T-helper 2 cell treated with Interferon-gamma antibody and Interleukin-4, amounts not matched to agents 100 ng/mL and 5 ng/mL, for 36 hours (primary cell): ENCODE measurements around the gene PRKCQ. TPM values are rescaled to one million over a fixed set of nuclear protein-coding genes. Genes with fewer than 3 reads are reported as not detected.
"Not testable (repeated sequence)": the region's sequence is repeated elsewhere in the genome, so short reads cannot be mapped to it uniquely, and the experiment has no call there.

Source experiments
- intact Hi-C: fragments of 100-400 bp; cut with micrococcal nuclease; formaldehyde crosslinking; loops from one replicate; pipeline ENCODE4 v1.15.1; 2023
- total RNA-seq: library from RNA; stranded (reverse); gene quantifications from 2 replicates; pipeline ENCODE4 v1.2.3, GENCODE V29; 2022

PRKCQ gene
- total RNA-seq, 1 donor from 2014 or later, result 57.3 TPM

DNA sequence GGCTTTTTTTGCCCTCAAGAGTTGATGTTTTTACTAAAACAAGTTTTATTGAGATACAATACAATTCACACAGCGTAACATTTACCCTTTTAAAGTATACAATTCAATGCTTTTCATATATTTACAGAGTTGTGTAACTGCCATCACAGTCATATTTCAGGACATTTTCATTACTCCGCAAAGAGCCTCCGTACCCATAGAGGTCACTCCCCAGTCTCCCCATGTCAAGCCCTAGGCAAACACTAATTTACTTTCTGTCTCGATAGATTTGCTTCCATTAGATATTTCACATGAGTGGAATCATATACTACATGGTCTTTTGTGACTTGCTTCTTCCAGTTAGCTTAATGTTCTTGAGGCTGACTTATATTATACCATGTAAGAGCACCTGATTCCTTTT is 183.8 kb downstream of the PRKCQ start:
- intact Hi-C loops, result no loop called here

- intact Hi-C loops, result no loop called here
Measured at GRCh38 chr10:6395606-6396005, 184.5 kb downstream of the PRKCQ start.

DNA sequence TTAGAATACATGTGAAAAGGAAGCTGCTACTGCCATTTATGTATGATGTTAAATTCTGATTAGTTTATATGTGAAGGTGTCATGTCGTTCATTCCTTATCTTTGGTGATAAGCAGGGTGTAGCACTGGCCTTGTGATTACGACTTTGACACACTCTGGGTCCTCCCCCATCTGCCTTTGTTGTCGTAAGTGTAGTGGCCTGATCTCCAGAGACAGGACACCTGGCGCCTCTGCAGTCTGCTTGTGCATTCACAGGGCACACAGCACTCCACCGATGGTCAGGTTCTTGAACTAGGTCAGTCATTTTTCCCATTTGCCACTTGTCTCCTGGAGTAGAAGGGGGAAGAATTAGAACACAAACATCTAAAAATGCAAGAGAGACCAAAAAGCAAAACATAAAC is 186.0 kb downstream of the PRKCQ start:
- intact Hi-C loops, result no loop called here

- intact Hi-C loops, result no loop called here
Measured at GRCh38 chr10:6393168-6393567, 186.9 kb downstream of the PRKCQ start.

DNA sequence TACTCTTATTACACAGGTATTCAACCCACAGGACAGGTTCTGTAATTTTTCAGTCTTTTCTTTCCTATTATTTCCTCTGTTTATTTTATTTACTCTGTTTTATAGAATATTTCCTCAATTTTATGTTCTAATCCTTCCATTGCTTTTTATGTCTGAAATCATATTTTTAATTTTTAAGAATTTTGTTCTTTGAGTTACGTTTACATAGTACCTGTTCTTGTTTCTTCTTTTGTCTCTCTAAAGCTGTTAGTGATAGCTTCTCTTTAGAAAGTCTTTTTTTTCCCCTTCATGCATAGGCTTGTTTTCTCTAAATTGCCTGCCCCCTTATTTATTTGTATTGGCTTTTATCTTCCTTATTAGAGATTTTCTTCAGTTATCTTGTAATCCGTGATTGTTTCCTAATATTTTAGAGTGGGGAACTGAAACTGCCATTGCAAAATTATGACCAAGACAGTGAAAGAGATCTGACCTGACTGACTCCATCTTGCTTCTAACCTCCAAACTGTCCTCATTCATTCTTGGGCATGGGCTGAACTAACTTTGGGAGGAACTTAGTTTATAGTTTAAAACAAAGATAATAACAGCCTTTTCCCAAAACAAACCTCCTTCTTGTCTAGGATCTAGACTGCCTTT is 189.7 kb downstream of the PRKCQ start:
- intact Hi-C loops, result no loop called here

DNA sequence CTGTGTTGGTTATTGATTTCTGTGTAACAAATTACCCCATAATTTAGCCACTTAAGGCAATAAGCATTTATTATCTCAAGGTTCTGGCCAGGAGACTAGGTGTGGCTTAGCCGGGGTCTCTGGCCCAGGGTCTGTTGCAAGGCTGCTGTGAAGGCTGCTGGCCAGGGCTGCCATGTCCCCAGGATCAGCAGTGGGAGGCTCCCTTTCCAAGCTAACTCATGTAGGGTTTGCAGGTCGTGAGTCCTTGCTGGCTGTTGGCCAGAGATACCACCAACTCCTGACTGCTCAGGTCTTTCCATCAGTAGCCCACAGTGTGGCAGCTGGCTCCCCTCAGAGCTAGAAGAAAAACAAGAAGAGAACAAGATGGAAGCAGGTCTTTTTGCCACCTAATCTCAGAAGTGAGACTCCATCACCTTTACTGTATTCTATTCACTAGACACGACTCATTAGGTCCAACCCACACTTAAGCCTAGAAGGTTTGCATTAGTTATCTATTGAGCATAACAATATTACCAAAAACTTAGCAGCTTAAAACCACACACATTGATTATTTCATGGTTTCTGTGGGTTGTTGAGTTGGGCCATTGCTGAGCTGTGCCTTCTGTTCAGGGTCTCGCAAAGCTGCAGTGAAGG is 191.7 kb downstream of the PRKCQ start:
- intact Hi-C loops, result no loop called here

DNA sequence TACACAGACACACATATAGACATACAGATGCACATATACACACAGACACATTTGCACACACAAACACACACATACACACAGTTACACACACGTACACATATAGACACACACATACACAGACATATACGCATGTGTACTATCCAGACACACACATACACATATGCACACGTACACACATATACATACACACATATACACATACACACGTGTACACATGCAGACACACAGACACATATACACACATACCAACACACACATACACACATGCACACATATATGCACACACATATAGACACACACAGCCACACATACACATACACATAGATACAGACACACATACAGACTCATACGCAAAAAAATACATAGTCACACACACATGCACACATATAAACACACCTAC is 193.1 kb downstream of the PRKCQ start:
- intact Hi-C loops, result no loop called here

- intact Hi-C loops, result no loop called here
Measured at GRCh38 chr10:6386346-6386745, 193.7 kb downstream of the PRKCQ start.

- intact Hi-C loops, result no loop called here
Measured at GRCh38 chr10:6385665-6386064, 194.4 kb downstream of the PRKCQ start.

- intact Hi-C loops, result no loop called here
Measured at GRCh38 chr10:6384847-6385246, 195.2 kb downstream of the PRKCQ start.

DNA sequence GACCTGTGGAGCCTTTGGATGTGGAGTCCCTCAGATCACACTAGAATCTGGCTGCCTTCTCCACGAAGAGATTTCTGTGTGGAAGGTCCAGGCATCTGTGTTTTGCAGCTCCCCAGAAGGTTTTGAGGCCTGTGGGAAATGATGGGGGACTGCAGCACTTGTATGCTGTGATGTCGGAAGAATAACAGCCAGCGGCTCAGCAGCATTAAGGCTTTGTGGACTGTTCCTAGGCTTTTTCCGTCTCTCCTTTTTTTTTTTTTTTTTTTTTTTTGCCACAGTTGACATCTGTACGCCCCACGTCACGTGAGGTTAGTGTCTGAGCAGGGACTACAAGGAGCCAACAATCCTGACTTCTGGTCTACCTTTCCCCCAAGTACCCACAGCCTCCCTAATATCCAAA is 196.0 kb downstream of the PRKCQ start:
- intact Hi-C loops, result no loop called here

GRCh38 chr10:6383096-6383812 is 196.8 kb downstream of the PRKCQ start:
- intact Hi-C loops, result no loop called here

- intact Hi-C loops, result no loop called here
Measured at GRCh38 chr10:6382081-6382480, 198.0 kb downstream of the PRKCQ start.

GRCh38 chr10:6380478-6380877 is 199.6 kb downstream of the PRKCQ start:
- intact Hi-C loops, result not testable (repeated sequence)

DNA sequence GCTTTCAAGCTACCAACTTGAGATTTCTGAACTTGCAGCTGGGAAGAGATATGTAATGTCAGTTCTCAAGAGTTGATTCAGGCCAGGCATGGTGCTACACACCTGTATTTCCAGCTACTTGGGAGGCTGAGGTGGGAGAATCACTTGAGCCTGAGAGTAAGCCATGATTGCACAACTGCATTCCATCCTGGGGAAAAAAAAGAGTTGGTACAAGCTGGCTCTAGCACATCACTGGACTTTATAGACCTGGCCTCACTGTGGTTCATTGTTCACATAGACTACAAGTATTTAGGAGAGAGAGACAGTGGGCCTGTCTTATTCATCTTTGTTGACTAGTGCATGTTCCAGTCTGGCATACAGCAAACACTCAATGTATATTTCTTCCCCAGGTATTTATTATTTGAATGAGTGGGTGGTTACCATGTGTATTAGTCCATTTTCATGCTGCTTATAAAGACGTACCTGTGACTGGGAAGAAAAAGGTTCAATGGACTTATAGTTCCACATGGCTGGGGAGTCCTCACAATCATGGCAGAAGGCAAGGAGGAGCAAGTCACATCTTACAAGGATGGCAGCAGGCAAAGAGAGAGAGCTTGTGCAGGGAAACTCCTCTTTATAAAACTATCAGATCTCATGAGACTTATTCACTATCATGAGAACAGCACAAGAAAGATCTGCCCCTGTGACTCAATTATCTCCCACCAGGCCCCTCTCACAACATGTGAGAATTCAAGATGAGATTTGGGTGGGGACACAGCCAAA is 200.9 kb downstream of the PRKCQ start:
- intact Hi-C loops, result no loop called here
